ENCODE data around the gene KMO. TPM values are rescaled to one million over a fixed set of nuclear protein-coding genes. Genes with fewer than 3 reads are reported as not detected.

Gene KMO
- total RNA-seq, 1 donor from 2014 or later = 1.6 TPM

- ATAC-seq (peak; percentile 14), DNase-seq (ENCODE audit: low spot score) (peak; percentile 67)
- intact Hi-C loops (cut with DNase I) = no loop called here
Observed at GRCh38 chr1:241639623-241640148, 107.5 kb downstream of the KMO start.

GRCh38 chr1:241640149-241640866, 108.1 kb downstream of the KMO start, which contains the start of the genes CHML and OPN3:
TSS of gene CHML (minus strand) at chr1:241640369. CDS start at chr1:241635766, 4,603 bp downstream.
TSS of gene OPN3 (minus strand) at chr1:241640369. CDS start at chr1:241640254, 115 bp downstream.
- intact Hi-C loops (cut with DNase I) = no loop called here
- DNase-seq (ENCODE audit: low spot score) = peak; percentile 97
- peak; percentile 98 for ATAC-seq

GRCh38 chr1:241640867-241641622, 108.9 kb downstream of the KMO start:
- ATAC-seq (no peak), DNase-seq (ENCODE audit: low spot score) (no peak)
- intact Hi-C loops (cut with DNase I) = no loop called here

GRCh38 chr1:241641773-241642592, 109.8 kb downstream of the KMO start:
- ATAC-seq (no peak), DNase-seq (ENCODE audit: low spot score) (no peak)
- intact Hi-C loops (cut with DNase I) = no loop called here

GRCh38 chr1:241642593-241642944, 110.4 kb downstream of the KMO start:
- no peak for DNase-seq (ENCODE audit: low spot score)
- intact Hi-C loops (cut with DNase I) = no loop called here
- no peak for ATAC-seq

- no peak for ATAC-seq
- no peak for DNase-seq (ENCODE audit: low spot score)
- intact Hi-C loops (cut with DNase I) = no loop called here
Observed at GRCh38 chr1:241644259-241644658, 112.1 kb downstream of the KMO start.

- DNase-seq (ENCODE audit: low spot score) (no peak), ATAC-seq (peak; percentile 44)
- intact Hi-C loops (cut with DNase I) = no loop called here
Observed at GRCh38 chr1:241645199-241645598, 113.0 kb downstream of the KMO start.

Other genes with a start within 250 kb of the KMO start
- gene RGS7, start 175.2 kb upstream of the KMO start, total RNA-seq = 2.0 TPM
- gene FH, start 12.6 kb upstream of the KMO start, total RNA-seq = 37.6 TPM
- 12.0 TPM for gene CHML, start 108.0 kb downstream of the KMO start, total RNA-seq
- gene OPN3, start 108.0 kb downstream of the KMO start, total RNA-seq = 16.9 TPM
- not detected for gene WDR64, start 119.9 kb downstream of the KMO start, total RNA-seq